Aortic smooth muscle cell (primary cell): Measurements from ENCODE around the gene NUP43. TPM values are rescaled to one million over a fixed set of nuclear protein-coding genes. Genes with fewer than 3 reads are reported as not detected.

ENCODE experiments used
- total RNA-seq: library from RNA; depleted of rRNA; stranded (reverse); fragments of >200 nt; gene quantifications from 2 replicates; pipeline ENCODE4 v1.2.3, GENCODE V29; 2014

NUP43 gene, protein sequence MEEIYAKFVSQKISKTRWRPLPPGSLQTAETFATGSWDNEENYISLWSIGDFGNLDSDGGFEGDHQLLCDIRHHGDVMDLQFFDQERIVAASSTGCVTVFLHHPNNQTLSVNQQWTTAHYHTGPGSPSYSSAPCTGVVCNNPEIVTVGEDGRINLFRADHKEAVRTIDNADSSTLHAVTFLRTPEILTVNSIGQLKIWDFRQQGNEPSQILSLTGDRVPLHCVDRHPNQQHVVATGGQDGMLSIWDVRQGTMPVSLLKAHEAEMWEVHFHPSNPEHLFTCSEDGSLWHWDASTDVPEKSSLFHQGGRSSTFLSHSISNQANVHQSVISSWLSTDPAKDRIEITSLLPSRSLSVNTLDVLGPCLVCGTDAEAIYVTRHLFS
- total RNA-seq, result 16.0 and 16.3 TPM in 2 replicates

DNA sequence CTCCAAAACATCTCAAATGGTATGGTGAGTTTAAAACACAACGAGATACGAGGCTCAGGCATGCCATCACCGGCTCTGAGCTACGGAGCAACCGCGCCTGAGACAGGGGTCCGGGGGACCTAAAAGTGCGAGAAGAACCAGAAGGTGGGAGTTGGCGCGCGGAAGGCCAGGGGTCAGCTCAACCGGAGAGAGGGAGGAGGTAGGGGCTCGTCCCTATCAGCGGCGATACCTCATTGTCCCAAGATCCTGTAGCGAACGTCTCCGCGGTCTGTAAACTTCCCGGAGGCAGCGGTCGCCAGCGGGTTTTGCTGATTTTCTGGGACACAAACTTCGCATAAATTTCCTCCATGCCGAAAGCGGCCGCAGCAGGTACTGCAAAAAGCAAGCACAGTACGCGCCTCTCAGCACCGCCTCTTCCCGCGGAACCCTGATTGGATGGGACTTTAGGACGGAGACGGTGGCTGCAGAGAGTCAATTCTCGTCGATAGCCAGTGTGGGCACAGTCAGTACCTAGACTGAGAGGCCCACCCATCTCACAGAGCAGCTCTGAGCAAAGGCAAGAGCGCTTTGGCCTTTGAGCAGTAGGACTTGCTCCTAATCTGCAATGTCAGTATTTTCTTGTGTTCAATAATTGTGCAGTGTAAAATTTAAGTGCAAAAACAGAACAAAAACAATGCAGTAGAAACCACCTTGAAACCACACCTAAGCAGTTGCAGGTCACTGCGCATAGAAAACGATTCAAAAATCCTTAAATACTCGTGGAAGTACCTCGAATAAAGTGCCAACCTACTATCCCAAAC, at the start of gene NUP43:
Gene NUP43 (minus strand): TSS at position 383 of the 800 bp plus-strand sequence. CDS start 34 bp downstream, at position 349.

DNA sequence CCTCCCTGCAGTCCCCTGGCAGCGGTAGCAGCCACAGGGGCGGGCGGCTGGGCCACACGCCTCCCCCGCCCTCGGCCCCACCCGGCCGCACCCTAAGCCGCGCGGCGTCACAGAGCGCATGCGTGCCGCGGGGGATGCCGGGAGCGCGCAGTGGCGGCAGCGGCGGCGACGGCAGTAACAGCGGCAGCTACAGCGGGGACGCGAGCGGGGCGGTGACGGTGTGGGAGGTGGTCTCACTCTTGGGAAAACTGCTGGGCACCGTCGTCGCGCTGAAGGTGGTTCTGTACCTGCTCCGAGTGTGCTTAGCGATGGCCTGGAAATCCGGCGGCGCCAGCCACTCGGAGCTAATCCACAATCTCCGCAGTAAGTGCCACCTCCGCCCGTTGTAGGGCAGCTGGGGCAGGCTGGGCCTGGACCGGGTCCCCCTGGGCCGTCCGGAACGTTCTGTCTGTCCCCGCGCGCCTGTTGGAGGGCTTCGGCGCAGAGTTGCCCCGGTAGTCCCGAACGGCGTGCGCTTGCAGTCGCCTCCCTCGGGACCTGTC, 3.3 kb upstream of the NUP43 start, which contains the start of gene PCMT1:
Gene PCMT1 (plus strand): TSS at position 148 of the 542 bp plus-strand sequence. CDS start 161 bp downstream, at position 309.

DNA sequence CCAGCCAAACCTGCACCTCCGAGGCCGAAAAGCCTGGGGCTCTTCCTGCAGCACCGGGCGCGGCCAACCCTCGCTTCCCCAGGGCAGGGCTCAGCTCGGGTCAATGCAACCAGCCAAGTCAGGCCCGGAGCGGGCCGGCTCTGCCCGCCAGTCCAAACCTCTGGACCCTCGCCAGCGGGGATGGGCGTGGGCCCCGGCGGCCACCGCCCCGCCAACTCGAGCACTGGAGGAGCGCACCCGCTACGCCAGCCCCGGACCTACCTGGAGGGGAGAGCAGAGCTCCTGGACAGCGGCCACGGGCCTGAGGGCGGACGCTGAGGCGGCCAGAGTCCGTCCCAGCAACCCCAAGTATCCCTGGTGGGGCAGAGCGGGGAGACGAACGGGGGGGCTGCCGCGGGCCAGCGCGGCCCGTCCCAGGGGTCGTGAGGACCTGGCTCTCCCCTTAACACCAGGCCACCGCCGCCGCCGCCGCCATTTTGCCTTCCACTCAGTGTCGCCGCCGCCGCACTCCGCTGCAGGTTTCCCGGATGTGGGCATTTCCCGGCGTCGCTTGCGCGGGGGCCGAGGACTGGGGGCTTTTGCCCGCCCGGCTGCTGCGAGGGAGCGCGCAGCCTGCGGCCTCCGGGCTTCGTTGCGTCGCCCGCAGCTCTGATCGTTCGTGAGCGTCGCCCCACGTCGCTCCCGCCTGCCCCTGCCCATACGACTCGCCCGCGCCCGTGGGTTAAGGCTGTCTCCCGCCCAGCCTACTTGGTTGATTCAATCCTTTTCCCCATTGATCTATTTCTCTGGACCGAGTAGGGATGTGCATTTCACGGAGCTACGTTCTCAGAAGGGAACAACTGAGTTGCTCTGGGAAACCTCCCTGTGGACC, 28.5 kb downstream of the NUP43 start, which contains the start of gene LATS1:
Gene LATS1 (minus strand): TSS at position 514 of the 871 bp plus-strand sequence. CDS start 15,975 bp downstream, outside the sequence.

Other genes with a start within 250 kb of the NUP43 start
- gene PPIL4, start 200.5 kb downstream of the NUP43 start, total RNA-seq, result 28.9 and 37.1 TPM in 2 replicates
- gene GINM1, start 180.2 kb downstream of the NUP43 start, total RNA-seq, result 65.9 and 84.7 TPM in 2 replicates
- gene KATNA1, start 97.8 kb downstream of the NUP43 start, total RNA-seq, result 30.3 TPM in 2 replicates
- gene LATS1, start 28.4 kb downstream of the NUP43 start, total RNA-seq, result 6.5 and 9.2 TPM in 2 replicates
- 104 and 124 TPM in 2 replicates for gene PCMT1, start 3.2 kb upstream of the NUP43 start, total RNA-seq
- gene LRP11, start 117.8 kb upstream of the NUP43 start, total RNA-seq, result 45.6 and 78.8 TPM in 2 replicates
- gene RAET1E, start 151.6 kb upstream of the NUP43 start, total RNA-seq, result 0.56 and 1.8 TPM in 2 replicates
- 2.6 and 4.5 TPM in 2 replicates for gene RAET1G, start 176.6 kb upstream of the NUP43 start, total RNA-seq
- 7.0 and 10.6 TPM in 2 replicates for gene ULBP2, start 195.5 kb upstream of the NUP43 start, total RNA-seq
- under 0.01 and 0.06 TPM in 2 replicates for gene ULBP1, start 217.4 kb upstream of the NUP43 start, total RNA-seq